Suppressor macrophage treated with lipopolysaccharide for 1 hour (primary cell): ENCODE measurements around the gene C4A.
A peak's percentile ranks its signal among the peaks of the same experiment; 100 is the strongest.
"Not testable (repeated sequence)": the region's sequence is repeated elsewhere in the genome, so short reads cannot be mapped to it uniquely, and the experiment has no call there.

Source experiments
- DNase-seq, 3 donors: peaks; one replicate each; pipeline ENCODE4 v3.0.0-alpha.2; 2020 to 2022

Gene C4A

DNA sequence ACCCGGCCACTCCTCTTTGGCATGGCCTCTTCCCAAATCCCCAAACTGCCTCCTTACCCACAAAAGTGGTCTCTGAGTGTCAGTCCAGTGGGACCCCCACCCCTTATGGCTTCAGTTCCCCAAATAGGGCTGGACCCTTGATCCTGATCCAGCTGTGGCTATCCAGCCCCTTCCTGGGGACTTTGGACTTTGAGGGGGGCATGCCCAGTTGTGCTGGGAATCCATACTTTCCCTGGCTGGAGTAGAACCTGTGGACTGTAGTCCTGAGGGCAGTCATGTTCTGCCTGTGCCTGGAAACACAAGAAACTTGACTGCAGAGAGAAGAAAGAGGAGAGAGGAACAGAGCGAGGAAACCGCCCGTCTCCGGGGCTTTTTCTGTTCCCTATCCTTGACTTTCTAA lies 55.3 kb downstream of the C4A start:
- peak in 1 of 3 donors; percentile 9 for DNase-seq

GRCh38 chr6:32037598-32038524 lies 56.0 kb downstream of the C4A start, which contains the start of gene CYP21A2:
TSS of gene CYP21A2 (plus strand) at chr6:32038415. CDS start at chr6:32038423, 8 bp downstream.
- DNase-seq = not testable (repeated sequence)

DNA sequence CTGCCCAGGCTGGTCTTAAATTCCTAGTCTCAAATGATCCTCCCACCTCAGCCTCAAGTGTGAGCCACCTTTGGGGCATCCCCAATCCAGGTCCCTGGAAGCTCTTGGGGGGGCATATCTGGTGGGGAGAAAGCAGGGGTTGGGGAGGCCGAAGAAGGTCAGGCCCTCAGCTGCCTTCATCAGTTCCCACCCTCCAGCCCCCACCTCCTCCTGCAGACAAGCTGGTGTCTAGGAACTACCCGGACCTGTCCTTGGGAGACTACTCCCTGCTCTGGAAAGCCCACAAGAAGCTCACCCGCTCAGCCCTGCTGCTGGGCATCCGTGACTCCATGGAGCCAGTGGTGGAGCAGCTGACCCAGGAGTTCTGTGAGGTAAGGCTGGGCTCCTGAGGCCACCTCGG lies 57.0 kb downstream of the C4A start:
- not testable (repeated sequence) for DNase-seq

- not testable (repeated sequence) for DNase-seq
Observed at GRCh38 chr6:32039321-32040274, 57.7 kb downstream of the C4A start.

- DNase-seq = not testable (repeated sequence)
Observed at GRCh38 chr6:32040299-32041049, 58.6 kb downstream of the C4A start.

DNA sequence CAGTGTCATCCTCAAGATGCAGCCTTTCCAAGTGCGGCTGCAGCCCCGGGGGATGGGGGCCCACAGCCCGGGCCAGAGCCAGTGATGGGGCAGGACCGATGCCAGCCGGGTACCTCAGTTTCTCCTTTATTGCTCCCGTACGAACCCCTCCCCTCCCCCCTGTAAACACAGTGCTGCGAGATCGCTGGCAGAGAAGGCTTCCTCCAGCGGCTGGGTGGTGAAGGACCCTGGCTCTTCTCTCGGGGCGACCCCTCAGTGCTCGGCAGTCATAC lies 59.1 kb downstream of the C4A start:
- DNase-seq = not testable (repeated sequence)

- not testable (repeated sequence) for DNase-seq
Observed at GRCh38 chr6:32041385-32041784, 59.5 kb downstream of the C4A start.

DNA sequence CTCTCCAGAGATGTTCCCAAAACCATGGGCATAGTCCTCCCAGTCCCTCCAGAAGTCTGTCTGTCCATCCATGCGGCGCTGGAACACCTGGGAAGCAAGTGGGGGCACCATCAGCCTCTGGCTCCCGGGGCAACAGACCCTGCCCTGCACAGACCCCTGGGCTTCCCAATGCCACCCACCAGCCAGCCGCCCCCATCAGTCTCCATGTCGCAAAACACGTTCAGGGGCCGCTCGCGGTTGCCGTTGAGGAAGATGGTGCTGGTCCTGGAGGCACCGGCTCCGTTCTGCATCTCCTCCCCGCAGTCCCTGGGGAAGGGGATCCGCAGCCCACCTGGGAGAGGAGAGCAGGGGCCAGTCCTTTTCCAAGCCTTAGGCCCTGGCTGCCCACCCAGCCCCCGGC lies 60.4 kb downstream of the C4A start:
- not testable (repeated sequence) for DNase-seq

DNA sequence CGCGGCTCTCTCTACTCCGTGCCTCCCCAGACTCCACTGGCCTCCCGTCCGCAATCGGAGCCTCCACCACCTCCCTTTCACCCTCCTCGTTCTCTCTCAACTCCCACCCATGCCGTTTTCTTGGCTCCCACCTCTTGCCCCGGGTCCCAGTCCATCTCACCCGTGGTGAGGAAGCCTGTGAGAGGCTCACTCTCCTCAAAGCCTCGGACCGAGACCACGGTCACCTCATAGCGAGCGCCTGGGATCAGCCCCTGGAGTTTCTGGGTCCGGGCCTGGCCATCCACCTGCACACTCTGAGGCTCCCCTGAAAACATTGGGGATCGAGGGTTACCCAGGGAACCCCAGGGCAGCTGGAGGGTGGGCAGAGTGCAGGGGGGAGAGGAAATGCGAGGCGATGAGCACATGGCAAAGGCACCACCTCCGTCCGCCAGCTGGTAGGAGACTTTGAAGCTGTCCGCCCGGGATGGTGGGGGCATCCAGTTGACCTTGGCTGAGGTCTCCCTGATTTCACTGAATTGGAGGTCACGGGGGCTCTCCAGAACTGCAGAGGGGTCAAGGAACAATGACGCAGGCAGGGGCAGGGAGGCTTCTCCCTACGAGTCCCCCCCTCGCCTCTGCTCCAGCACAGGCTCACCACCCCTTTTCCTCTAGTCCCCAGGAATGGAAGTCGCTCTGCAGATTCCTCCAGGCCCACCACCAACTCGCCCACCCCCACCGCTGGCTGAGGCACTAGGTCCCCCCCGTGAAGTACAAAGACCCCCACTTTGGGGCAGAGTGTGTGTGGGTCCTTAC lies 61.9 kb downstream of the C4A start:
- not testable (repeated sequence) for DNase-seq

- DNase-seq = not testable (repeated sequence)
Observed at GRCh38 chr6:32044916-32045315, 63.1 kb downstream of the C4A start.

GRCh38 chr6:32045811-32046449 lies 64.1 kb downstream of the C4A start:
- DNase-seq = no peak

DNA sequence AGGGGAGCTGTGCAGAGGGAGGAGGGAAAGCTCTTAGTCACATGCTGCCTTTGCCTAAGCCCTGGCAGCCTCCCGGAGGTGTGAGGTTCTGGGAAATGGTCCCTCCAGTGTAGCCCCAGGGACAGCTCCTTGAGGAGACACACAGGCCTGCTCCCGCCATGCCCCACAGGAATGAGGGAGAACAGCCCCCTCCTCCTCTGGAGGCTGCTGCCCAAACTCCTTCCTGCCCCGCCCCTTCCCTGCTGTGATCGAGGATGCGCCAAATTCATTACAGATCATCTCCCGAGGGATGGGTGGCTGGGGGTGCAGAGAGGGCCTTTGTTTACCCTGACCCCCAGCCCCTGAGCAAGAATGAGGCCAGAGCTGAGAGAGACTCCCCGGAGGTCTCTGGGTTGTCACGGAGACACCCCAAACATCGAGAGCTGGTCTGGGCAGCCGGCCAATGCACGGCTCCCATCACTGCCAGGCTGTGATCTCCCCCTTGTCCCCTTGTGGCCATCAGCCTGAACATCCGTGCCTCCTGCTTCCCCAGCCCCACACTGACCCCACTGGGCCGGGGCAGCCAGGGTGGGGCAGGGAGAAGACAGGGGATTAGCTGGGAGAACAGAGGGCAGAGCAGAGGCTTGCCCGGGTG lies 64.7 kb downstream of the C4A start:
- DNase-seq = no peak

DNA sequence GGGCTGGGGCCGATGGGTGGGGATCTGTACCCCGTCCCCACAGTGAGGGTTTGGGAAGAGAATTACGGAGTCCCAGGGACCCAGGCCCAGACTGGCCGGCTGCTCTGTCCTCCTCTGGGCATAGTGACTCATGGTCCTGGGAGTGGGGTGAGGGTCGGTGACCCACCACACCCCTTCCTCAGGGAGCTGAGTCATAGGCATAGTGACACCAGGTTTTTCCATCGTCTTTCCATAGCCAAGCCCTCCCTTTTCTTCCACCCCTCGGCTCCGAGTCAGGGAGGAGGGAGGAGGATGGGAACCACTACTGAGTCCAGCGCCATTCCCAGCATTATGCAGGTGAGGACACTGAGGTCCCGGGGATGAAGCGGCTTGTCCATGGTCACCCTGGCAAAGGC lies 65.2 kb downstream of the C4A start:
- DNase-seq = peak in 2 of 3 donors; percentile 15 to 16

GRCh38 chr6:32047539-32047854 lies 65.6 kb downstream of the C4A start:
- DNase-seq = no peak

- DNase-seq = peak; percentile 62 to 81 (median 77)
Observed at GRCh38 chr6:32047855-32048766, 66.3 kb downstream of the C4A start.

DNA sequence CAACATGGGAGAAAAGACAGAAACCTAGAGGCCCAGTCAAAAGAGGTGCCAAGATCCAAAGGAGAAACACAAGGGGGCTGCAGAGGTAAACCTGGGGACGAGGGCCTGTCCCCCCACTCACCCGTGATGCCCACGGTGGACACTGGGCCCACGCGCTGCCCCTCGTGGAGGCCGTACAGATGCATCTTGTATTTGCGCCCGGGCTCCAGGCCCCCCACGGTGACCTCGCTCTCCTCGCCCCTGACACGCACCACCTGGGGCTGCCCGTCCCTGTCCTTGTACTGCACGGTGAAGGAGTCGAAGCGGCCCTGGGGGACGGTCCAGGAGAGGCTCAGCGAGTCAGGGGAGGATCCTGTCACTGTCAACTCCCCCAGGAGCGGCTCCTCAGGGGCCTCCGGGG lies 67.3 kb downstream of the C4A start:
- not testable (repeated sequence) for DNase-seq

DNA sequence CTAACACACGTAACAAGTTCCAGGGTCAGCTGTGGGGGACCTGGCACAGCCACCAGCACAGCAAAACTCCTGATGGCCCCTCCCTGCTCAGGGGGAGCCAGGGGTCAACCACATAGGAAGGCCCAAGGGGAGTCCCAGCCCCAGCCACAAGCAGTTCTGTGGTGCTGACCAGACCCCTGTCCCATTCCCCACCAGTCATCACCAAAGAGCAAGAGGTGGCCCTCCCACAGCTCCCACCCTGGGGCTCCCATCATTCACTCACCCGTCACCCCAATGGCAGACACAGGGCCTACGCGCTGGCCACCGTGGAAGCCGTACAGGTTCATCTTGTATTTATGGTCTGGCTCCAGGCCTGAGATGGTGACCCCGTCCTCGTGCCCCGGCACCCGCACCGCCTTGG lies 67.9 kb downstream of the C4A start:
- DNase-seq = not testable (repeated sequence)

DNA sequence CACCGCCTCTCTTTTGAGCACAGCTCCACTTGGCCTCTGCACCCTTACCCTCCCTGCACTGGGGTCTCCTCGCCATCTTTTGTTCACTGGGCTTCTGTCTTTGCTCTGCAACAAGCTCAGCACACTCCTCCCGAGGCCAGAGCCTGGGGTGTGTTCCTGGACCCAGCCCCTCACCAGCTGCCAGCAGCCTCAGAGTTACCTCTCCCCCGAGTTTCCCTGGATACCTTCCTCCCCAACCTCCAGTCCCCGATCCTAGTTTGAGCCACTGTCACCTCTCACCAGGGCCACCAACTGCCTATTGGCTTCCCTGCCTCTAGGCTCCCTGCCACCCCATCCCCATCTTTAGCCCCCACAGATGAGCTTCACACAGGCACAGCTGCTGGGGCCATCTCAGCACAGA lies 68.7 kb downstream of the C4A start:
- no peak for DNase-seq
